IPS-20b (cell line): Measurements from ENCODE around the gene EIF3I.

ENCODE experiments used
- H3K27ac ChIP-seq: one replicate; pipeline ENCODE4 v1.5.1; 2013; ENCODE audit warnings: low read length
- H3K27me3 ChIP-seq: 2 replicates; pipeline ENCODE4 v1.6.1; 2013; ENCODE audit warnings: mild to moderate bottlenecking, low read length, inconsistent platforms; ENCODE audit not compliant: insufficient read depth
- H3K36me3 ChIP-seq: 2 replicates; pipeline ENCODE4 v1.6.1; 2013; ENCODE audit warnings: low read depth, mild to moderate bottlenecking, inconsistent platforms, low read length, moderate library complexity; ENCODE audit not compliant: insufficient read depth
- H3K4me1 ChIP-seq: 2 replicates; pipeline ENCODE4 v1.6.1; 2013; ENCODE audit warnings: mild to moderate bottlenecking, control low read depth, inconsistent platforms, low read length, moderate library complexity; ENCODE audit not compliant: insufficient read depth
- H3K4me3 ChIP-seq: 2 replicates; pipeline ENCODE4 v1.5.1; 2013; ENCODE audit warnings: mild to moderate bottlenecking, low read length, inconsistent platforms
- H3K9ac ChIP-seq: 2 replicates; pipeline ENCODE4 v1.6.1; 2013; ENCODE audit warnings: low read depth, mild to moderate bottlenecking, inconsistent platforms, low read length, moderate library complexity
- H3K9me3 ChIP-seq: 2 replicates; pipeline ENCODE4 v1.6.1; 2013; ENCODE audit warnings: mild to moderate bottlenecking, low read depth, low read length, inconsistent platforms; ENCODE audit not compliant: insufficient read depth

EIF3I gene

DNA sequence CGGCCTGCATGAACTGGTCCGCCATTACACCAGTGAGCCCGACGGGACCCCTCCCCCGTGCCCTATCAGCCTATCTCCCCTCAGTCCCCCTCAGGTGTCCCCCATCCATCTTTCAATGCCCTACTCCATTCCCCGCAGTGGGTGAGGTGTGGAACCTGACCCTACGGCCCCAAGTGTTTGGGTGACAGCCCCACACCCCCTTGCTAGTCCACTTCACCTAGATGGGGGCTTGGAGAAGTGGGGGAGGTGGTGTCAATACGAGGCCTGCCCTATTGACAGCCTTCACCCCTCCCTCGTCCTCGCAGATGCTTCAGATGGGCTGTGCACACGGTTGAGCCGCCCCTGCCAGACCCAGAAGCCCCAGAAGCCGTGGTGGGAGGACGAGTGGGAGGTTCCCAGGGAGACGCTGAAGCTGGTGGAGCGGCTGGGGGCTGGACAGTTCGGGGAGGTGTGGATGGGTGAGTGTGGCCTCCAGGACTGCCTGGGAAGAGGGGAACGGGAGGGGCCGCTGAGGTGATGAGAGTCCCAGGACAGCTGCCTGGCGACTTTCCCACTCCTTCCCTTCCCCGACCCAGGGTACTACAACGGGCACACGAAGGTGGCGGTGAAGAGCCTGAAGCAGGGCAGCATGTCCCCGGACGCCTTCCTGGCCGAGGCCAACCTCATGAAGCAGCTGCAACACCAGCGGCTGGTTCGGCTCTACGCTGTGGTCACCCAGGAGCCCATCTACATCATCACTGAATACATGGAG lies 54.0 kb downstream of the EIF3I start:
- peaks cover 20% of the 10 kb centered on the region; the same call in 1 of the 2 replicates for H3K36me3 ChIP-seq
- H3K9ac ChIP-seq = no peak overlapping the region
- H3K9me3 ChIP-seq = no peaks in the 10 kb centered on the region
- H3K4me1 ChIP-seq = peaks cover 18% of the 10 kb centered on the region; the same call in 1 of the 2 replicates
- no peak overlapping the region for H3K27ac ChIP-seq
- H3K4me3 ChIP-seq = no peak overlapping the region
- no peaks in the 10 kb centered on the region for H3K27me3 ChIP-seq
